Activated naive CD8-positive, alpha-beta T cell treated with anti-CD3 and anti-CD28 coated beads, Interleukin-2, amount 50 U/mL, for 24 hours (primary cell): ENCODE measurements around the gene FKBP9.
"Not testable (repeated sequence)": the region's sequence is repeated elsewhere in the genome, so short reads cannot be mapped to it uniquely, and the experiment has no call there.

Experiments
- ATAC-seq: fragments of 150-1000 bp; cut with Tn5 transposase; one replicate; pipeline ENCODE4 v1.10.0; 2021
- DNase-seq: peaks from one replicate; pipeline ENCODE4 v3.0.0; 2021
- H3K27ac Mint-ChIP-seq: one replicate; pipeline ENCODE4 v1.8.0; 2021; ENCODE audit warnings: mild to moderate bottlenecking, mixed read lengths
- H3K27me3 Mint-ChIP-seq: one replicate; pipeline ENCODE4 v1.8.0; 2021; ENCODE audit warnings: mixed read lengths
- H3K36me3 Mint-ChIP-seq: one replicate; pipeline ENCODE4 v1.8.0; 2021; ENCODE audit warnings: low read depth, mixed read lengths
- H3K4me1 Mint-ChIP-seq: one replicate; pipeline ENCODE4 v1.8.0; 2021; ENCODE audit warnings: mixed read lengths
- H3K4me3 Mint-ChIP-seq: one replicate; pipeline ENCODE4 v1.8.0; 2021; ENCODE audit warnings: mild to moderate bottlenecking, moderate library complexity, mixed read lengths
- H3K9me3 Mint-ChIP-seq: one replicate; pipeline ENCODE4 v1.8.0; 2021; ENCODE audit warnings: mixed read lengths

Gene FKBP9

GRCh38 chr7:32941181-32941580 lies 16.1 kb upstream of the FKBP9 start:
- no peak overlapping the region for H3K27ac Mint-ChIP-seq
- no peaks in the 10 kb centered on the region for H3K36me3 Mint-ChIP-seq
- no peak for ATAC-seq

GRCh38 chr7:32941681-32942414 lies 15.4 kb upstream of the FKBP9 start:
- Mint-ChIP-seq H3K36me3 (no peaks in the 10 kb centered on the region), H3K4me1 (peaks cover 16% of the 10 kb centered on the region), H3K27ac (peak overlapping the region; percentile 54), H3K9me3 (peaks cover 3% of the 10 kb centered on the region), H3K4me3 (peak overlapping the region; percentile 87), H3K27me3 (peaks cover 8% of the 10 kb centered on the region)
- ATAC-seq (no peak), DNase-seq (no peak)

More at GRCh38 chr7:32941181-32941580, 16.1 kb upstream of the FKBP9 start:
- peak overlapping the region; percentile 87 for H3K4me3 Mint-ChIP-seq
- H3K9me3 Mint-ChIP-seq = peaks cover 3% of the 10 kb centered on the region
- no peak for DNase-seq
- H3K27me3 Mint-ChIP-seq = peaks cover 8% of the 10 kb centered on the region
- peaks cover 16% of the 10 kb centered on the region for H3K4me1 Mint-ChIP-seq

DNA sequence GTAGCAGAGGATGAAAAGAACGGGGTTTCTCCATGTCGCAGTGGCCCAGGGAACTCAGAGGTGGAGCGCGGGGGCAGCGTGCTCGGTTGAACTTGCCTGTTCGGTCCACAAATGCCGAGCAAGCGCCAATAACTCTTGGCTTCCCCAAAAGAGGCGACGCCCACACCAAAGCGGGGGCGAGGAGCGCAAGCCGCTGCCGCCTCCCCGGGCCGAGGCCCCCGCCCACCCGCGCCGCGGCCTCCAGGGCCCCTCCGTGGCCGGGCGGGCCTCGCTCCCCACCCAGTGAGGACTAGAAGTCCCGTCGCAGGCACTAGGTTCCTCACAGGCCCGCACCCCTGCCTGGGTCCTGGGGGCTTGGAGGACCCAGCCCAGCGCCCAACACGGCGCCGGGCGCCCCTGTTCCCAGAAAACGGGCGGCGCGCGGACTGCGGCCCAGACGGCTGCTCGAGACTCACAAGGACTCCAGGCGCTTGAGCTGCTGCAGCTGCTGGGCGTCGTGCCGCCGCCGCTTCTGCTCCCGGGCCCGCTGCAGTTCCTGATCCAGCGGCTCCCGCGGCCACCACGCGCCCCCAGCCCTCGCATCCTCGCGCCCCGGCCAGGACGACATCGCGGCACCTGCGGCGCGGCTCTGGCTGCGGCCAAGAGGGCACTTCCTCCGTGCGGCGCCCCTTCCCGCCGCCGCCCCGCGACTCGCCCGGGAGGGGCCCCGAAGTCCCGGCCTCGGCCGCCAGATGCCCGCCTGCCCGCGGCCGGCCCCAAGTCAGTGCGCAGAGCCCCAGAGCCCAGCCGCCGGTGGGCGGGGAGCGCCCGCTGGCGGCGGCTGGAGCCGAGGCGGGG lies 14.6 kb upstream of the FKBP9 start:
- peaks cover 8% of the 10 kb centered on the region for H3K27me3 Mint-ChIP-seq
- peaks cover 16% of the 10 kb centered on the region for H3K4me1 Mint-ChIP-seq
- peak overlapping the region; percentile 54 for H3K27ac Mint-ChIP-seq
- peak; percentile 95 for ATAC-seq
- H3K36me3 Mint-ChIP-seq = no peaks in the 10 kb centered on the region
- peak overlapping the region; percentile 87 for H3K4me3 Mint-ChIP-seq
- peak; percentile 80 for DNase-seq
- H3K9me3 Mint-ChIP-seq = peaks cover 5% of the 10 kb centered on the region

GRCh38 chr7:32943252-32944030 lies 13.8 kb upstream of the FKBP9 start:
- Mint-ChIP-seq H3K4me3 (peak overlapping the region; percentile 87), H3K27me3 (peaks cover 8% of the 10 kb centered on the region), H3K27ac (no peak overlapping the region), H3K36me3 (no peaks in the 10 kb centered on the region), H3K4me1 (peaks cover 16% of the 10 kb centered on the region), H3K9me3 (peaks cover 12% of the 10 kb centered on the region)
- no peak for DNase-seq
- ATAC-seq = no peak

GRCh38 chr7:32947420-32947983 lies 9.7 kb upstream of the FKBP9 start:
- no peak overlapping the region for H3K4me3 Mint-ChIP-seq
- DNase-seq = no peak
- no peak overlapping the region for H3K27ac Mint-ChIP-seq
- peaks cover 16% of the 10 kb centered on the region for H3K9me3 Mint-ChIP-seq
- H3K36me3 Mint-ChIP-seq = no peaks in the 10 kb centered on the region
- no peaks in the 10 kb centered on the region for H3K4me1 Mint-ChIP-seq
- H3K27me3 Mint-ChIP-seq = peaks cover 1% of the 10 kb centered on the region
- ATAC-seq = no peak

DNA sequence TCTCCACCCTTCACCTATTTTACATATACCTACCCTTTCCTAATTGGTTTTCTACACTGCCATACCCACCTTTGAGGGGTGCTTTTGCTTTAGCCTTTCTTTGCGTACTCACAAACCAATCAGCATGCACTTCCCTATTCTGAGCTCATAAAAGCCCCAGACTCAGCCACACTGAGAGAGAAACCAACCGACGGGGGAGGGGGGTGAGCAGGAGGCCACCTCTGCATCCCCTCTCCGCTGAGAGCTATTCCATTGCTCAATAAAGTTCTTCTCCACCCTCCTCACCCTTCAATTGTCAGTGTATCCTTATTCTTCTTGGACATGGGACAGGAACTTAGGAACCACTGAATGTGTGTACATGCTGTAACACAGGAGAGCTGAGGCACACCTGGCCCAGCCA lies 9.0 kb upstream of the FKBP9 start:
- H3K36me3 Mint-ChIP-seq = no peaks in the 10 kb centered on the region
- no peak for DNase-seq
- H3K4me3 Mint-ChIP-seq = no peak overlapping the region
- no peak overlapping the region for H3K27ac Mint-ChIP-seq
- H3K9me3 Mint-ChIP-seq = peaks cover 16% of the 10 kb centered on the region
- no peaks in the 10 kb centered on the region for H3K4me1 Mint-ChIP-seq
- ATAC-seq = no peak
- H3K27me3 Mint-ChIP-seq = peaks cover 5% of the 10 kb centered on the region

DNA sequence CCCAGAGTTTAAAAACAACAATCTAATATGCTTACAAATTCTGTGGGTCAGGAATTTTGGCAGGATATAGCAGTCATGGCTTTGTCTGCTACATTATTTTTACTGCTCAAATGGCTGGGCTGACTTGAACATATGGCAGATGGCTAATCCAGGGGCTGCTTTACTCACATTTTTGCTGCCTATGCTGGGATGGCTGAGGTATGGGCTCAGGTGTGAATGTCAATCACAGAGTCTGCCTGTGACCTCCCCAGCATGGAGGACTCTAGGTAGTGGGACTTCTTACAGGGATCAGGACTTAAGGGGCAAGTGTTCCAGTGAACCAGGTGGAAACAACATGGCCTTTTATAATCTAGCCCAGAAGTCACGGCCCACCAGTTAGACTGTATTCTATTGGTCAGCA lies 4.4 kb upstream of the FKBP9 start:
- no peaks in the 10 kb centered on the region for H3K36me3 Mint-ChIP-seq
- no peak overlapping the region for H3K4me3 Mint-ChIP-seq
- peaks cover under 1% of the 10 kb centered on the region for H3K4me1 Mint-ChIP-seq
- H3K27ac Mint-ChIP-seq = no peak overlapping the region
- peaks cover 14% of the 10 kb centered on the region for H3K27me3 Mint-ChIP-seq
- DNase-seq = no peak
- ATAC-seq = no peak
- H3K9me3 Mint-ChIP-seq = peaks cover 9% of the 10 kb centered on the region

DNA sequence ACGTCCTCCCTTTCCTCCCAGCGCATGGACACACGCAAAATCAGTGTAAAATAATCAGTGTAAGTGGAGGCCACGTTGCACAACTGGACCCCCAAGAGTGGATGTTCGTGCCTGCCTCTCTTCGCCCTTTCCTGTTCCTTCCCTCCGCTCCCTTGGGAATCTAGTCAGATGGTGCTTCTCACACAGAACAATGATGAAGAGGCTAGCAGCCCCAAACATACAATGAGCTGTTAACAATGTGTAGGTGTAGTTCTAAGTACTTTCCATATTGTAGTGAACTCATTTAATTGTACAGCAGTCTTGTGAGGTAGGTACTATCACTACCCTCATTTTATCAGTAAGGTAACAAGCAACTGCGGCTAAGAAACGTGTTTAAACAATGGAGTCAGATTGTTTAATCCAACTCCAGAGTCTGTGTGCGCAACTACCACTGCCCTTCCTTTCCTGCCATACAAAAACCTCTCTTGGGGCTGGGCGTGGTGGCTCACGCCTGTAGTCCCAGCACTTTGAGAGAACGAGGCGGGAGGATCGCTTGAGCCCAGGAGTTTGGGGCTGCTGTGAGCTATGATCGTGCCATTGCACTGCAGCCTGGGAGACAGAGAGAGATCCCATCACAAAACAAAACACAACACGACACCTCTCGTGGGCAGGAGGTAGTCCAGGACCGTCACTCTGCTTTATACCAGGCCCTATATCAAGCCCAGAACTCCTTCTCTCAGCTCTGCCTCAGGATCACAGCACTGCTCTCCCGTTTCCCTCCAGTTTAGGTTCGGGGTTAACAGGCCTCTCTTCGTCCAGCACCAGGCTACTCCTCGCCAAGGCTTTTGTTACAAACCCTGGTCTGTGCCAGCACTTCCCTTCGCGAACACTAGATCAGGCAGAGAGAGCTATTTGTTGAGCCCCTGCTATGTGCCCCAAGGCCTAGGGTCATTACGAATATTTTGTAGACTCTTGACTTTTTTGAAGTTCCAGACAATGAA lies 1.1 kb downstream of the FKBP9 start:
- DNase-seq (no peak), ATAC-seq (no peak)
- Mint-ChIP-seq H3K4me3 (peak overlapping the region; percentile 78), H3K27me3 (peaks cover 36% of the 10 kb centered on the region), H3K4me1 (peaks cover 3% of the 10 kb centered on the region), H3K9me3 (no peaks in the 10 kb centered on the region), H3K27ac (no peak overlapping the region), H3K36me3 (no peaks in the 10 kb centered on the region)

DNA sequence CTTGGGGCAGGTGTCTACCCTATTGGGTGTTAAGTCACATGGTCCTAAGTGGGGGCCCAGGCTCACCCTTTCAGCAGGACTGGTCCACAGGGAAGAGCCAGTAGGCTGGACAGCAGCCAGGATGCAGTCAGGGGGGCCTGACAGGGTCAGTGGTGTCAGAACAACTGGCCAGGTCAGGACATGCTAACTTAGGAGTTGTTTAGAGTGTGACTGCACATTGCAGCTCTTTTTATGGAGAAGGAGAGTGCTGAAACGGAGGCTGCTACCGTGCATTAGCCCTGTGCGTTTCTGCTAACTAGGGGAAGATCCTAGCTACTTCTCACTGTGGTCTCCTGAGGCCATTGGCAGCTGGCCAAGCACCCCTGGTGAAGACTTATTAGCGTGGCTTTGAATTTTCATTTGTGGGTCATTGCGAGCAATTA lies 6.7 kb downstream of the FKBP9 start:
- DNase-seq, ATAC-seq, H3K9me3 Mint-ChIP-seq, H3K4me3 Mint-ChIP-seq, H3K36me3 Mint-ChIP-seq, H3K27ac Mint-ChIP-seq, H3K4me1 Mint-ChIP-seq: not testable (repeated sequence)
- peaks cover 19% of the 10 kb centered on the region for H3K27me3 Mint-ChIP-seq

GRCh38 chr7:32964461-32965159 lies 7.4 kb downstream of the FKBP9 start:
- DNase-seq, H3K4me1 Mint-ChIP-seq, H3K9me3 Mint-ChIP-seq, H3K27ac Mint-ChIP-seq, H3K36me3 Mint-ChIP-seq: not testable (repeated sequence)
- peak; percentile 87 for ATAC-seq
- Mint-ChIP-seq H3K27me3 (peaks cover 16% of the 10 kb centered on the region), H3K4me3 (peak overlapping the region; percentile 16)

DNA sequence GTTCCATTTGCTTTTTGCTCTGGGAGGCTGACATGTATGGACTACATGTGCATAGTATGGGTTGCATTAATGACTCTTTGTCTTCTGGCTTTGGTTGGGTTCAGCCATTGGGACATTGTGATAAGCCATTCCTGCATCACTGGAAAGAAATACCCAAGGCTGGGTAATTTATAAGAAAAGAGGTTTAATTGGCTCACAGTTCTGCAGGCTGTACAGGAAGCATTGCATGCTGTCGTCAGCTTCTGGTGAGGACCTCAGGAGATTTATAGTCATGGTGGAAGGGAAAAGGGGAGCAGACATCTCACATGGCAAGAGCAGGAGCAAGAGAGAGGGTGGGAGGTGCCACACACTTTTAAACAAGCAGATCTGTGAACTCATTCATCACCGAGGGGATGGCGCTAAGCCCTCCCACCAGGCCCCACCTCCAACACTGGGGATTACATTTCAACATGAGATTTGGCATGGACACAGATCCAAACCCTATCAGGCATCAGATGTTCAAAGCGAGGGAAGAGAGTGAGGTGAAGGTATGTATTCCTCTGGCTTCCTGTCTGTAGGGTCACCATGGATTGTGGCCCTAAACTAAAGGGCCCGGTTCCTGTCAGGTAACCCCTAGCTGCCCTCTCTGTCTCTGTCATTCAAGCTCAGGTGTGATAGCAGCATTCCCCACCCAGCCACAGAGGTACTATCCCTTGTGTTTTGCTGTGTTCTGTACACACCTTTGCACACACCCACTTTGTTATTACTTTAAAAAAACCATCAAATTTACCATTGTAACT lies 9.4 kb downstream of the FKBP9 start:
- H3K27me3 Mint-ChIP-seq, ATAC-seq, DNase-seq, H3K4me3 Mint-ChIP-seq, H3K27ac Mint-ChIP-seq, H3K36me3 Mint-ChIP-seq, H3K4me1 Mint-ChIP-seq, H3K9me3 Mint-ChIP-seq: not testable (repeated sequence)

DNA sequence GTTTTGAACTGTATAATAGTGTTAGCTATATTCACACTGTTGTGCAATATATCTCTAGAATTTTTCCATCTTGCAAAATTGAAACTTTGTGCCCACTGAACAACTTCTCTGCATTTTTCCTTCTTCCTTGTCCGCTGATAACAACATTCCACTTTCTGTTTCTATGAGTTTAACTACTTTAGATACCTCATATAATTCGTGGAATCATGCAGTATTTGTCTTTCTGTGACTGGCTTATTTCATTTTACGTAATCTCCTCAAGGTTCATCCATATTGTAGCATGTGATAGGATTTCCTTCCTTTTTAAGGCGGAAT lies 10.0 kb downstream of the FKBP9 start:
- H3K36me3 Mint-ChIP-seq, H3K27ac Mint-ChIP-seq, H3K4me3 Mint-ChIP-seq, H3K9me3 Mint-ChIP-seq, H3K4me1 Mint-ChIP-seq, DNase-seq, ATAC-seq, H3K27me3 Mint-ChIP-seq: not testable (repeated sequence)
